Upper lobe of right lung (tissue), 1 donor: Measurements from ENCODE around the gene DDR2. TPM values are rescaled to one million over a fixed set of nuclear protein-coding genes. Genes with fewer than 3 reads are reported as not detected.

Experiments used
- ATAC-seq: fragments of 200-7000 bp; cut with Tn5 transposase; one replicate; pipeline ENCODE4 v1.9.1; 2020; ENCODE audit warnings: mild to moderate bottlenecking, moderate library complexity
- DNase-seq: peaks from one replicate; pipeline ENCODE4 v3.0.0-alpha.2; 2020
- H3K27ac ChIP-seq: fragments of 200-600 bp; one replicate; pipeline ENCODE4 v1.8.0; 2022
- H3K27me3 ChIP-seq: fragments of 200-600 bp; one replicate; pipeline ENCODE4 v1.8.0; 2022; ENCODE audit warnings: mild to moderate bottlenecking
- H3K36me3 ChIP-seq: fragments of 200-600 bp; one replicate; pipeline ENCODE4 v1.8.0; 2022
- H3K4me1 ChIP-seq: fragments of 200-600 bp; one replicate; pipeline ENCODE4 v1.8.0; 2022
- H3K4me3 ChIP-seq: fragments of 200-600 bp; one replicate; pipeline ENCODE4 v1.8.0; 2022; ENCODE audit warnings: mild to moderate bottlenecking
- H3K9me3 ChIP-seq: fragments of 200-600 bp; one replicate; pipeline ENCODE4 v1.8.0; 2022
- intact Hi-C: fragments of 100-400 bp; cut with DNase I; formaldehyde crosslinking; loops from one replicate; pipeline ENCODE4 v1.11.0; 2022
- total RNA-seq: library from RNA; stranded (reverse); fragmentation: NEBNext Ultra II Directional; extraction: Animal tissue kit (Norgen Biotek cat#: 25700); gene quantifications from one replicate; pipeline ENCODE4 v1.2.1, GENCODE V29; 2021
- TF ChIP-seq, protein P1 (sequence below): fragments of 200-600 bp; IDR thresholded peaks from one replicate; pipeline ENCODE4 v1.8.0; 2022; ENCODE audit warnings: antibody characterized with exemption
- donor health status: DM: no; HTN: yes; CAD: no; lungs with severe emphysema.

DDR2 gene
- total RNA-seq, 1 donor from 2014 or later = 44.6 TPM

DNA sequence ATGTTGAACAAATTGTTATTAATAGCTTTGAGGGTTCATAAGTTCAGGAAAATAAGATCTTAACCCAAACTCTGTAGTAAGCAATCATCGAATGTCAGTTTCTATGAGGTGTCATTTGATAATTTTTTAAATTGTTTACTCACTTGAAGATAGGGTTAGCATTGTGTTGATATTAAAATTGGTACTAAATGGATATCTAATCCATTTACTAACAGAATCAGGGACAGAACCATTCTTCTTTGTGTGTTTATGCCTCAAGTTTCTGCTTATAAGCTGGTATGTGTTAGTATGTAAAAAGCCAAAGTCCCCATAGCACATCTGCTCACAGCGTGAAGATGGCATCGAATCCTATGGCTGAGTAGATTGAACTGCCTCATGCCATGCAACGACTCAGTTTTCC is 13.4 kb downstream of the DDR2 start:
- no peak overlapping the region for H3K27ac ChIP-seq
- H3K27me3 ChIP-seq = no peaks in the 10 kb centered on the region
- TF ChIP-seq, protein P1, sequence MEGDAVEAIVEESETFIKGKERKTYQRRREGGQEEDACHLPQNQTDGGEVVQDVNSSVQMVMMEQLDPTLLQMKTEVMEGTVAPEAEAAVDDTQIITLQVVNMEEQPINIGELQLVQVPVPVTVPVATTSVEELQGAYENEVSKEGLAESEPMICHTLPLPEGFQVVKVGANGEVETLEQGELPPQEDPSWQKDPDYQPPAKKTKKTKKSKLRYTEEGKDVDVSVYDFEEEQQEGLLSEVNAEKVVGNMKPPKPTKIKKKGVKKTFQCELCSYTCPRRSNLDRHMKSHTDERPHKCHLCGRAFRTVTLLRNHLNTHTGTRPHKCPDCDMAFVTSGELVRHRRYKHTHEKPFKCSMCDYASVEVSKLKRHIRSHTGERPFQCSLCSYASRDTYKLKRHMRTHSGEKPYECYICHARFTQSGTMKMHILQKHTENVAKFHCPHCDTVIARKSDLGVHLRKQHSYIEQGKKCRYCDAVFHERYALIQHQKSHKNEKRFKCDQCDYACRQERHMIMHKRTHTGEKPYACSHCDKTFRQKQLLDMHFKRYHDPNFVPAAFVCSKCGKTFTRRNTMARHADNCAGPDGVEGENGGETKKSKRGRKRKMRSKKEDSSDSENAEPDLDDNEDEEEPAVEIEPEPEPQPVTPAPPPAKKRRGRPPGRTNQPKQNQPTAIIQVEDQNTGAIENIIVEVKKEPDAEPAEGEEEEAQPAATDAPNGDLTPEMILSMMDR = no peak
- intact Hi-C loops = no loop called here
- no peak overlapping the region for H3K4me3 ChIP-seq
- no peaks in the 10 kb centered on the region for H3K36me3 ChIP-seq
- H3K9me3 ChIP-seq = no peaks in the 10 kb centered on the region
- no peak for DNase-seq
- no peak for ATAC-seq
- peaks cover 3% of the 10 kb centered on the region for H3K4me1 ChIP-seq

DNA sequence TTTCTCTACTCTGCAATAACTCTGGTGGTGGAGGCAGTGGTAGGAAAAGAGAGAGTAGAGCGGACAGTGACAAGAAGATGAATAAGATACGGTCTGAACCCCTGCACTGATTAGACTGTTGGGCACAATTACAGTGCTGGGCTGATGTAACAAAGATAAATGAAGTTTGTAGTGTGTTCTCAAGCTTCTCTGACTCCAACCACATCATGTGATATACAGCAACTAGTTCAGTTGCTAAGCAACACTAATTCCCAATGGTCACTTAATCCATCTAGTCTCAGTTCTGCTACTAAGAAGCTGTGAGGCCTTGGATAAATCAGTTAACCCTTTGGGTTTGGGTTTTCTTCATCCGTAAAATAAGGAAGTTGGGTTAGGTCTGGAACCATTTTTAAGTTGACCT is 17.3 kb downstream of the DDR2 start:
- H3K4me1 ChIP-seq = peaks cover 3% of the 10 kb centered on the region
- no peak overlapping the region for H3K27ac ChIP-seq
- H3K27me3 ChIP-seq = no peaks in the 10 kb centered on the region
- no peaks in the 10 kb centered on the region for H3K9me3 ChIP-seq
- H3K36me3 ChIP-seq = no peaks in the 10 kb centered on the region
- DNase-seq = no peak
- ATAC-seq = no peak
- intact Hi-C loops = no loop called here
- TF ChIP-seq, protein P1 = no peak
- no peak overlapping the region for H3K4me3 ChIP-seq

GRCh38 chr1:162654915-162655620 is 22.8 kb downstream of the DDR2 start:
- Histone ChIP-seq H3K27me3 (no peaks in the 10 kb centered on the region), H3K4me3 (no peak overlapping the region), H3K9me3 (no peaks in the 10 kb centered on the region), H3K27ac (no peak overlapping the region), H3K36me3 (no peaks in the 10 kb centered on the region), H3K4me1 (no peaks in the 10 kb centered on the region)
- TF ChIP-seq, protein P1 = no peak
- intact Hi-C loops = no loop called here
- ATAC-seq (no peak), DNase-seq (no peak)

DNA sequence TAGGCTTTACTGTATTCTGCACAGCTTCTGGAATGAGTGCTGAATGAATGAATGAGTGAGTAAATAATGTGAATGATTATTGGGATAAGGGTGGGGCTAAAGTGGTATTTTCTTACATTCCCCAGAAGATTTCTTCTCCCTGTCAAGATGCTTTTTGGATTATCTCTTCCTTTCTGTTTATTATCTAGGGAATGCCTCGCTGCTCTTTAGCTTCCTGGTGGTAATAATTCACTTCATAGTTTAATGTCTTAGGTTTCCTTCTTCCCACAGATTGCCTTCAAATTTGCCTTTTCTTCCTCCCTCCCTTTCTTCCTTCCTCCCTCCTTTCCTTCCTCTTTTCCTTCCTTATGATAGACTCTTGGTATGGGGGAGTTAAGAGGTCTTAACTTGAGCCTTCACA is 24.0 kb downstream of the DDR2 start:
- no peak overlapping the region for H3K4me3 ChIP-seq
- no peak for ATAC-seq
- no peaks in the 10 kb centered on the region for H3K36me3 ChIP-seq
- H3K27ac ChIP-seq = no peak overlapping the region
- H3K9me3 ChIP-seq = no peaks in the 10 kb centered on the region
- intact Hi-C loops = no loop called here
- H3K27me3 ChIP-seq = no peaks in the 10 kb centered on the region
- no peak for DNase-seq
- H3K4me1 ChIP-seq = no peaks in the 10 kb centered on the region
- TF ChIP-seq, protein P1 = no peak

GRCh38 chr1:162660574-162660973 is 28.3 kb downstream of the DDR2 start:
- H3K36me3 ChIP-seq = no peaks in the 10 kb centered on the region
- no peak for ATAC-seq
- H3K4me1 ChIP-seq = no peaks in the 10 kb centered on the region
- H3K9me3 ChIP-seq = no peaks in the 10 kb centered on the region
- no peak overlapping the region for H3K4me3 ChIP-seq
- H3K27me3 ChIP-seq = no peaks in the 10 kb centered on the region
- TF ChIP-seq, protein P1 = no peak
- no peak overlapping the region for H3K27ac ChIP-seq
- DNase-seq = no peak
- intact Hi-C loops = no loop called here

GRCh38 chr1:162661336-162661735 is 29.1 kb downstream of the DDR2 start:
- Histone ChIP-seq H3K4me1 (no peaks in the 10 kb centered on the region), H3K9me3 (no peaks in the 10 kb centered on the region), H3K27ac (no peak overlapping the region), H3K27me3 (no peaks in the 10 kb centered on the region), H3K36me3 (no peaks in the 10 kb centered on the region), H3K4me3 (no peak overlapping the region)
- intact Hi-C loops = no loop called here
- TF ChIP-seq, protein P1 = no peak
- DNase-seq (no peak), ATAC-seq (no peak)
